Measurements from ENCODE around the gene CNOT8.

DNA sequence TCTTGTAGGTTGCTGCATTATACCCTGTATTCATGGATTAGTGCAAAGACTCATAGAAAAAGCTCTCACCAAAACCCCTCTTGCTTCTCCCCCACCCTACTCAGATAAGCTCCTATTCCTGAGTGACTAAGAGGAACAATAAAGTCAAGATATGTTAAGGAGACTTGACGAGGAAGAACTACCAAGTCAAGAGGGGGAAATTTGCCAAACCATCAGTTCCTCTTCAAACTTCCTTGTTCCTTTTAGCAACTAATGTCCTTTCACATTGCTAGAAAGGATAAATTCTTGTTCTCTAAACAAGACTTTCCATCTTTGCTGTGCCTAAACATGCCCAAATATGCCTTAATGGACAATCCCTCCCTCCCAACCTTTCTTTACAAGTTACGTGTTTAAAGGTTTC, 27.0 kb downstream of the CNOT8 start:
- TF ChIP-seq POLR2AphosphoS5 (IDR thresholded peaks at IDR 0.05), result no peak
- TF ChIP-seq, protein P1, sequence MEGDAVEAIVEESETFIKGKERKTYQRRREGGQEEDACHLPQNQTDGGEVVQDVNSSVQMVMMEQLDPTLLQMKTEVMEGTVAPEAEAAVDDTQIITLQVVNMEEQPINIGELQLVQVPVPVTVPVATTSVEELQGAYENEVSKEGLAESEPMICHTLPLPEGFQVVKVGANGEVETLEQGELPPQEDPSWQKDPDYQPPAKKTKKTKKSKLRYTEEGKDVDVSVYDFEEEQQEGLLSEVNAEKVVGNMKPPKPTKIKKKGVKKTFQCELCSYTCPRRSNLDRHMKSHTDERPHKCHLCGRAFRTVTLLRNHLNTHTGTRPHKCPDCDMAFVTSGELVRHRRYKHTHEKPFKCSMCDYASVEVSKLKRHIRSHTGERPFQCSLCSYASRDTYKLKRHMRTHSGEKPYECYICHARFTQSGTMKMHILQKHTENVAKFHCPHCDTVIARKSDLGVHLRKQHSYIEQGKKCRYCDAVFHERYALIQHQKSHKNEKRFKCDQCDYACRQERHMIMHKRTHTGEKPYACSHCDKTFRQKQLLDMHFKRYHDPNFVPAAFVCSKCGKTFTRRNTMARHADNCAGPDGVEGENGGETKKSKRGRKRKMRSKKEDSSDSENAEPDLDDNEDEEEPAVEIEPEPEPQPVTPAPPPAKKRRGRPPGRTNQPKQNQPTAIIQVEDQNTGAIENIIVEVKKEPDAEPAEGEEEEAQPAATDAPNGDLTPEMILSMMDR (IDR thresholded peaks at IDR 0.05), result no peak

All from sigmoid colon (tissue), 4 donors.